GM12878 (cell line): ENCODE data around the gene HMCN2. TPM values are rescaled to one million over a fixed set of nuclear protein-coding genes. Genes with fewer than 3 reads are reported as not detected.

Experiments
- ATAC-seq: fragments of 200-7000 bp; cut with Tn5 transposase; 3 replicates; pipeline ENCODE4 v1.9.1; 2020; ENCODE audit warnings: mild to moderate bottlenecking, moderate library complexity
- BruUV-seq: library from RNA; stranded (reverse); fragments of 400-500 nt; replicated peaks from 2 replicates; lab custom pipeline; 2021; lab: Mats Ljungman, UMichigan
- CTCF ChIA-PET: fragments of 300-600 bp; sonication (Branson Sonifier 250); formaldehyde crosslinking; extraction: SDS; loops from one replicate; lab custom pipeline; 2021; ENCODE audit warnings: inconsistent platforms; lab: Yijun Ruan, JAX
- POLR2A ChIA-PET: fragments of 350-600 bp; formaldehyde crosslinking; extraction: SDS; loops from one replicate; lab custom pipeline; 2021; ENCODE audit warnings: inconsistent platforms; lab: Charles Lee
- RAD21 ChIA-PET: fragments of 300-600 bp; sonication (Branson Sonifier 250); formaldehyde crosslinking; loops from one replicate; lab custom pipeline; 2023; ENCODE audit warnings: antibody characterized with exemption; ENCODE audit not compliant: unreplicated experiment; lab: Charles Lee
- SMC1A ChIA-PET: fragments of 300-600 bp; sonication (Branson Sonifier 250); formaldehyde crosslinking; loops from one replicate; lab custom pipeline; 2023; ENCODE audit not compliant: unreplicated experiment, uncharacterized antibody; lab: Charles Lee
- DNase-seq: peaks from one replicate; pipeline ENCODE4 v3.0.0-alpha.2; 2011; ENCODE audit warnings: low read depth, low spot score
- FAIRE-seq: peaks from 3 replicates; lab custom pipeline; 2011; peaks lifted over from hg19 to GRCh38; lab: Jason Lieb, UNC
- H2AFZ ChIP-seq: 2 replicates; pipeline ENCODE4 v1.6.0; 2011; ENCODE audit warnings: low read depth, low read length, control low read depth; ENCODE audit not compliant: control insufficient read depth
- H3K27ac ChIP-seq: 2 replicates; pipeline ENCODE4 v1.5.1; 2011; ENCODE audit warnings: control low read depth; ENCODE audit not compliant: control insufficient read depth, insufficient read depth
- H3K27me3 ChIP-seq, 2 experiments: replicated peaks in 1 of 2; 2 replicates each; pipeline versions ENCODE4 v1.6.0 to v1.6.1; 2011; ENCODE audit warnings: low read length in 1 of 2; ENCODE audit not compliant: control insufficient read depth in 2 of 2, insufficient read depth in 2 of 2
- H3K36me3 ChIP-seq, 2 experiments: 2 replicates each; pipeline ENCODE4 v1.5.1; 2011; ENCODE audit warnings: low read length in 1 of 2; ENCODE audit not compliant: control insufficient read depth in 2 of 2, insufficient read depth in 2 of 2
- H3K4me1 ChIP-seq: 2 replicates; pipeline ENCODE4 v1.6.1; 2011; ENCODE audit warnings: mild to moderate bottlenecking, low read length, moderate library complexity, mixed read lengths; ENCODE audit not compliant: control insufficient read depth, insufficient read depth
- H3K4me2 ChIP-seq: 2 replicates; pipeline ENCODE4 v1.6.0; 2011; ENCODE audit warnings: control low read depth; ENCODE audit not compliant: control insufficient read depth, insufficient read depth
- H3K4me3 ChIP-seq: fragments of 200-600 bp; sonication (generic); 2 replicates; pipeline ENCODE4 v1.5.1; 2016
- H3K79me2 ChIP-seq: 2 replicates; pipeline ENCODE4 v1.6.0; 2011; ENCODE audit warnings: low read length; ENCODE audit not compliant: control insufficient read depth, insufficient read depth
- H3K9ac ChIP-seq: 2 replicates; pipeline ENCODE4 v1.8.0; 2011; ENCODE audit warnings: low read length, control low read depth, mixed read lengths; ENCODE audit not compliant: control insufficient read depth, insufficient read depth
- H3K9me3 ChIP-seq: replicated peaks from 3 replicates; pipeline ENCODE4 v1.5.1; 2011; ENCODE audit warnings: mild to moderate bottlenecking, low read length; ENCODE audit not compliant: control insufficient read depth, insufficient read depth
- H4K20me1 ChIP-seq: 2 replicates; pipeline ENCODE4 v1.6.0; 2011; ENCODE audit not compliant: control insufficient read depth, insufficient read depth
- ASH2L ChIP-seq: fragments of 300-600, 200-600 bp; sonication (generic); IDR thresholded peaks from 2 replicates; pipeline ENCODE4 v1.6.1; 2017; ENCODE audit warnings: low read depth, mild to moderate bottlenecking, borderline replicate concordance
- BMI1 ChIP-seq: fragments of 450-650 bp; IDR thresholded peaks from 2 replicates; pipeline ENCODE4 v1.6.1; 2016; ENCODE audit warnings: mild to moderate bottlenecking, moderate library complexity, borderline replicate concordance
- CREB1 ChIP-seq: IDR thresholded peaks from 2 replicates; pipeline ENCODE4 v1.6.1; 2012; ENCODE audit warnings: low read depth, mild to moderate bottlenecking, inconsistent platforms
- EGR1 ChIP-seq, 2 experiments: IDR thresholded peaks; 1 replicate in 1 of 2; 2 replicates in 1 of 2; pipeline ENCODE4 v1.6.1; 2011 to 2012; ENCODE audit warnings: low read depth in 2 of 2, low read length in 2 of 2, borderline replicate concordance in 1 of 2, mild to moderate bottlenecking in 1 of 2, moderate library complexity in 1 of 2
- FOS ChIP-seq: IDR thresholded peaks from 3 replicates; pipeline ENCODE4 v1.6.1; 2011; ENCODE audit warnings: borderline replicate concordance; ENCODE audit not compliant: insufficient read length; ENCODE audit errors: extremely low read depth
- GATAD2B ChIP-seq: fragments of 450-650 bp; conservative IDR thresholded peaks from 2 replicates; pipeline ENCODE4 v1.6.1; 2017; ENCODE audit warnings: low read depth, mild to moderate bottlenecking, moderate library complexity
- HDAC2 ChIP-seq: fragments of 200-600 bp; sonication (generic); IDR thresholded peaks from 2 replicates; pipeline ENCODE4 v1.6.1; 2017
- IKZF2 ChIP-seq, 2 experiments: fragments of 450-650 bp; IDR thresholded peaks; 2 replicates each; pipeline ENCODE4 v1.6.1; 2017; ENCODE audit warnings: mild to moderate bottlenecking in 2 of 2, moderate library complexity in 2 of 2
- JUNB ChIP-seq: IDR thresholded peaks from 2 replicates; pipeline ENCODE4 v1.6.1; 2016; ENCODE audit warnings: antibody characterized with exemption, mild to moderate bottlenecking
- KDM1A ChIP-seq: fragments of 200-600 bp; sonication (generic); IDR thresholded peaks from 2 replicates; pipeline ENCODE4 v1.6.1; 2016; ENCODE audit warnings: borderline replicate concordance
- MXI1 ChIP-seq: fragments of 150-350 bp; IDR thresholded peaks from 2 replicates; pipeline ENCODE4 v1.6.1; 2011; ENCODE audit warnings: low read depth, mild to moderate bottlenecking, inconsistent platforms, low read length, improper control_type of control experiment
- PRDM15 ChIP-seq: fragments of 450-650 bp; formaldehyde crosslinking; IDR thresholded peaks from 2 replicates; pipeline ENCODE4 v1.4.0; 2020; ENCODE audit warnings: mild to moderate bottlenecking, moderate library complexity
- SREBF1 ChIP-seq: IDR thresholded peaks from 2 replicates; pipeline ENCODE4 v1.6.1; 2012; ENCODE audit warnings: mild to moderate bottlenecking, low read length
- STAT3 ChIP-seq: IDR thresholded peaks from 2 replicates; pipeline ENCODE4 v1.6.1; 2011; ENCODE audit warnings: low read depth, low read length, improper control_type of control experiment
- SUPT20H ChIP-seq: IDR thresholded peaks from 2 replicates; pipeline ENCODE4 v1.6.1; 2011; ENCODE audit warnings: low read depth, mild to moderate bottlenecking, low read length, moderate library complexity, borderline replicate concordance; ENCODE audit not compliant: control insufficient read depth
- WGBS: methylation state at CpG from one replicate; pipeline ENCODE4 v1.1.6; 2016; ENCODE audit warnings: low lambda C conversion rate; ENCODE audit not compliant: insufficient replicate concordance, insufficient coverage; ENCODE audit errors: missing lambda C conversion rate; 5-methylcytosine and 5-hydroxymethylcytosine counted together
- in situ Hi-C: fragments of 300-500 bp; cut with MboI; formaldehyde crosslinking; loops from 9 replicates; pipeline ENCODE4 v1.14.3; 2018; ENCODE audit warnings: mixed read lengths
- intact Hi-C: fragments of 100-400 bp; cut with micrococcal nuclease; formaldehyde crosslinking; loops from one replicate; pipeline ENCODE4 v1.14.2; 2022; ENCODE audit not compliant: unreplicated experiment
- polyA plus RNA-seq, 11 experiments: library from polyadenylated mRNA; depleted of rRNA in 4 of 11; unstranded in 6 of 11; stranded (reverse) in 5 of 11; fragments of >200 nt; fragmentation: Nextera tagmentation in 4 of 11; fragmentation: Illumina TruSeq in 1 of 11; extraction: Ambion mirVana in 4 of 11; extraction: Trizol in 1 of 11; gene quantifications; 1 replicate in 1 of 11; 2 replicates in 10 of 11; pipeline versions ENCODE4 v1.2.1 to v1.2.3, GENCODE V29; 2011 to 2016; ENCODE audit warnings: inconsistent platforms in 2 of 11, missing spikeins in 2 of 11, low read depth in 1 of 11
- total RNA-seq, 4 experiments: library from RNA; depleted of rRNA in 3 of 4; stranded (reverse); fragments of >200 nt in 3 of 4; fragmentation: Illumina TruSeq in 1 of 4; extraction: Trizol in 1 of 4; gene quantifications; 2 replicates each; pipeline versions ENCODE4 v1.2.1 to v1.2.3, GENCODE V29; 2013 to 2021

The HMCN2 gene
- total and polyA plus RNA-seq, 10 of the 15 experiments (the other 5 are each of a cell fraction or from before 2014, with no cell fraction given) = 0.04 TPM; not detected in 9

DNA sequence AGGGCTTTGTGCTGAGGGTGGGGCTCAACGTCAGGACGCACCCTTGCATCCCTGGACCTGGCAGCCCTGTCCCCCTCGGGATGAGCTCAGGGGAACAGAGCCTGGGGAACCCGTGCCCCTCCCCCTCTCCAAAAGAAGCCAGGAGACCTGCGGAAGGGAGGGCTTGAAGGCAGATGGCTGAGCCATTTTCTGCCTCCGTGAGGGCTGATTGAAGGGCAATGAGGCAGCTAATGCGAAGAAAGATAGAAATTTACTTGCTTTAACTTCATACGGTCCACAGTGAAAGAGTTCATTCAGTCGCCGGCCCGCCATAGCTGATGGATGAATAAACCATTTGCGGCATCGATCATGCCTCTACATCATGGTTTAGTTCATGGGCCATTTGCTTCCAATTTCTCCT lies 208.0 kb downstream of the HMCN2 start:
- H3K36me3 ChIP-seq = no peaks in the 10 kb centered on the region
- no peak overlapping the region for H2AFZ ChIP-seq
- no peak for FAIRE-seq
- in situ Hi-C loops = no loop called here
- no peak overlapping the region for H3K27ac ChIP-seq
- no peaks in the 10 kb centered on the region for H4K20me1 ChIP-seq
- DNase-seq = no peak
- H3K9me3 ChIP-seq = no peaks in the 10 kb centered on the region
- H3K79me2 ChIP-seq = no peaks in the 10 kb centered on the region
- ChIA-PET RAD21 (no interaction called here), POLR2A (no interaction called here), SMC1A (no interaction called here), CTCF (no interaction called here)
- no peaks in the 10 kb centered on the region for H3K4me1 ChIP-seq
- peaks cover 2 to 6% of the 10 kb centered on the region in 2 experiments; a peak in 3 of 4 replicates for H3K27me3 ChIP-seq
- 53% methylated on average over 13 of the region's 13 CpGs for WGBS
- no peak overlapping the region for H3K9ac ChIP-seq
- H3K4me3 ChIP-seq = no peak overlapping the region
- BruUV-seq = no TSS peak
- no peak for TF ChIP-seq SUPT20H
- TF ChIP-seq FOS = no peak
- no peak for TF ChIP-seq STAT3
- TF ChIP-seq PRDM15 (CRISPR knock-in tag) = no peak
- no peak for TF ChIP-seq GATAD2B
- no peak for TF ChIP-seq MXI1
- no peak for TF ChIP-seq CREB1
- TF ChIP-seq SREBF1 = no peak
- TF ChIP-seq ASH2L = no peak
- TF ChIP-seq KDM1A = no peak
- TF ChIP-seq HDAC2 = no peak
- TF ChIP-seq JUNB = no peak
- TF ChIP-seq EGR1 (IDR thresholded peaks at IDR 0.05; ENCODE audit: borderline replicate concordance in 1 of 2, low read depth in 2 of 2, low read length in 2 of 2) = no peak
- no peak for TF ChIP-seq BMI1
- no peak for TF ChIP-seq IKZF2 (IDR thresholded peaks at IDR 0.05)
- TF ChIP-seq, all 136 proteins: peak for 0
- no peak overlapping the region for H3K4me2 ChIP-seq
- intact Hi-C loops = no loop called here
- no peak for ATAC-seq
